ENCODE results near the gene CAMSAP1. TPM values are rescaled to one million over a fixed set of nuclear protein-coding genes. Genes with fewer than 3 reads are reported as not detected.

The CAMSAP1 gene
- total and polyA plus RNA-seq, 10 of the 15 experiments (the other 5 are each of a cell fraction or from before 2014, with no cell fraction given), result 1.4 to 24.7 (median 8.0) TPM

DNA sequence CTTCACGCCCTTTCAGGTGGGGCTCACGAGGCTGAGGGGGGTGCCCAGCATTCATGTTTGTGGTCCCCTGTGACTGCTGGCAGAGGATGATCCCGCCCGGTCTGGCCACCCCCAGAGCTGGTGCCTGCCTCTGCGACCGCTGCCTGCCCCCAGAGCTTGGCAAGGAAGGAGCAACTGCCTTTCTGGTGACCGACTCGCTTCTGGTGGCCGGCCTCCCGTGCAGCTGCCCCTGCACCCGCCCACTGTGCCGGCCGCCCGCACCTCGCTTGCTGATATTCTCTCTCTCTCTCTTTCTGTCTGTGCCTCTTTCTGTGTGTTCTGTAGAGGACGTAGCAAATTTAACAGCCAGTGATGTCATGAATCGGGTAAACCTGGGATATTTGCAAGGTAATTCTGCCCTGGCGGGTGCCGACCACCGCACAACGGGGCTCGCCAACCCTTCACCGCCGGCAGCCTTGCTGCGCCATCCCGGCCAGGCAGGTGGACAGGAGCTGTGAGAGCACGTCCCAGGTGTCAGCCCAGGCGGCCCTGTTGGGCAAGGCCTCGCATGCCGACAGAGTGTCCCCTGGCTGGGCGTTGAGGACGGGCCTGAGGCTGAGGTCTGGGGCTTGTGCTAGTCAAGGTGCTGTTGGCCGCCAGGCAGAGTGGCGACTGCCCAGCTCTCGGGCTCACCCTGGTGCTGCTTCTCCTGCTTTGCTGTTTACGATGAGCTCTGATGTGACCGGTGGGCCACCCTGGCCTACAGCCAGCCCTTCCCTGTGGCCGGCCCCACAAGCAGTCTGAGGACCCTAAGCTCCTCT is 119.4 kb downstream of the CAMSAP1 start:
- Histone ChIP-seq H3K4me1 (ENCODE audit: control insufficient read depth, insufficient read depth, low read length) (no peaks in the 10 kb centered on the region), H3K9ac (ENCODE audit: control insufficient read depth, insufficient read depth, low read length) (no peak overlapping the region), H3K36me3 (ENCODE audit: control insufficient read depth in 2 of 2, insufficient read depth in 2 of 2, low read length in 1 of 2) (no peaks in the 10 kb centered on the region), H3K27me3 (replicated peaks in 1 of 2; ENCODE audit: control insufficient read depth in 2 of 2, insufficient read depth in 2 of 2, low read length in 1 of 2) (no peaks in the 10 kb centered on the region), H4K20me1 (ENCODE audit: control insufficient read depth, insufficient read depth) (no peaks in the 10 kb centered on the region), H3K79me2 (ENCODE audit: control insufficient read depth, insufficient read depth, low read length) (no peaks in the 10 kb centered on the region), H2AFZ (ENCODE audit: control insufficient read depth, low read depth, low read length) (no peak overlapping the region), H3K4me2 (ENCODE audit: control insufficient read depth, insufficient read depth) (no peak overlapping the region), H3K9me3 (replicated peaks; ENCODE audit: control insufficient read depth, insufficient read depth, low read length) (no peaks in the 10 kb centered on the region), H3K4me3 (no peak overlapping the region), H3K27ac (ENCODE audit: control insufficient read depth, insufficient read depth) (no peak overlapping the region)
- ATAC-seq (no peak), DNase-seq (ENCODE audit: low read depth, low spot score) (no peak), FAIRE-seq (no peak)
- intact Hi-C loops (cut with micrococcal nuclease; ENCODE audit: unreplicated experiment) (no loop called here), in situ Hi-C loops (cut with MboI) (no loop called here)
- WGBS (ENCODE audit: insufficient coverage, insufficient replicate concordance, low lambda C conversion rate, missing lambda C conversion rate), result 49% methylated on average over 37 of the region's 38 CpGs
- CTCF ChIA-PET, result no interaction called here
- no TSS peak for BruUV-seq (replicated peaks)
- POLR2A ChIA-PET, result no interaction called here
- SMC1A ChIA-PET (ENCODE audit: uncharacterized antibody, unreplicated experiment), result no interaction called here
- RAD21 ChIA-PET (ENCODE audit: unreplicated experiment), result no interaction called here
- TF ChIP-seq, protein P1, sequence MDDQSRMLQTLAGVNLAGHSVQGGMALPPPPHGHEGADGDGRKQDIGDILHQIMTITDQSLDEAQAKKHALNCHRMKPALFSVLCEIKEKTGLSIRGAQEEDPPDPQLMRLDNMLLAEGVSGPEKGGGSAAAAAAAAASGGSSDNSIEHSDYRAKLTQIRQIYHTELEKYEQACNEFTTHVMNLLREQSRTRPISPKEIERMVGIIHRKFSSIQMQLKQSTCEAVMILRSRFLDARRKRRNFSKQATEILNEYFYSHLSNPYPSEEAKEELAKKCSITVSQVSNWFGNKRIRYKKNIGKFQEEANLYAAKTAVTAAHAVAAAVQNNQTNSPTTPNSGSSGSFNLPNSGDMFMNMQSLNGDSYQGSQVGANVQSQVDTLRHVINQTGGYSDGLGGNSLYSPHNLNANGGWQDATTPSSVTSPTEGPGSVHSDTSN (IDR thresholded peaks at IDR 0.05; ENCODE audit: insufficient replicate concordance, low read depth, low read length), result no peak
- TF ChIP-seq YY1 (IDR thresholded peaks at IDR 0.05; ENCODE audit: low read depth, low read length) (no peak), MEF2B (IDR thresholded peaks at IDR 0.05; ENCODE audit: partially characterized antibody, poor library complexity, severe bottlenecking) (no peak), JUND (IDR thresholded peaks at IDR 0.05; ENCODE audit: low read depth, low read length) (no peak)

DNA sequence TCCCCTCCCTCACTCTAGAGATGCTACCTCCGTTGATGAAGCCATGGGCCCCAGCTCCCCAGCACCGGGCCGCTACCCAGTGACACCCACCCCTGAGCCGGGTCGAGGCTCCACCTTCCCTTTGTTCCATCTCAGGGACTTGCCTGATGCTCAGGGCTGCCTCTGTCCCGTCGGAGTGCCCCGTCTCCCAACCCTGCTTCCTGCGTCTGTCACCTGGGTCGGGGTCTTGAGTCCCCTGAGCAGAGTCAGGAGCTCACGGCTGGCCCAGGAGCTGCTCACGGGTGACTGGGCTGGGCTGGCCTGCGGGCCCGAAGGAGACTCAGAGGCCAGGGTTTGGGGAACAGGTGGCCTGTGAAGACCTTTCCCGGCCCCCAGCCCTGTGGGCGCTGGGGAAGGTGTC is 120.0 kb downstream of the CAMSAP1 start:
- H3K9me3 ChIP-seq (replicated peaks; ENCODE audit: control insufficient read depth, insufficient read depth, low read length), result no peaks in the 10 kb centered on the region
- H3K79me2 ChIP-seq (ENCODE audit: control insufficient read depth, insufficient read depth, low read length), result no peaks in the 10 kb centered on the region
- intact Hi-C loops (cut with micrococcal nuclease; ENCODE audit: unreplicated experiment), result no loop called here
- H3K9ac ChIP-seq (ENCODE audit: control insufficient read depth, insufficient read depth, low read length), result no peak overlapping the region
- H3K4me1 ChIP-seq (ENCODE audit: control insufficient read depth, insufficient read depth, low read length), result no peaks in the 10 kb centered on the region
- H3K27me3 ChIP-seq (replicated peaks in 1 of 2; ENCODE audit: control insufficient read depth in 2 of 2, insufficient read depth in 2 of 2, low read length in 1 of 2), result no peaks in the 10 kb centered on the region
- ChIA-PET POLR2A (no interaction called here), SMC1A (ENCODE audit: uncharacterized antibody, unreplicated experiment) (no interaction called here), RAD21 (ENCODE audit: unreplicated experiment) (no interaction called here), CTCF (no interaction called here)
- no TSS peak for BruUV-seq (replicated peaks)
- H3K36me3 ChIP-seq (ENCODE audit: control insufficient read depth in 2 of 2, insufficient read depth in 2 of 2, low read length in 1 of 2), result no peaks in the 10 kb centered on the region
- no peaks in the 10 kb centered on the region for H4K20me1 ChIP-seq (ENCODE audit: control insufficient read depth, insufficient read depth)
- in situ Hi-C loops (cut with MboI), result no loop called here
- DNase-seq (ENCODE audit: low read depth, low spot score) (no peak), FAIRE-seq (no peak), ATAC-seq (no peak)
- no peak overlapping the region for H3K4me3 ChIP-seq
- 26% methylated on average over 16 of the region's 16 CpGs for WGBS (ENCODE audit: insufficient coverage, insufficient replicate concordance, low lambda C conversion rate, missing lambda C conversion rate)
- H2AFZ ChIP-seq (ENCODE audit: control insufficient read depth, low read depth, low read length), result no peak overlapping the region
- H3K4me2 ChIP-seq (ENCODE audit: control insufficient read depth, insufficient read depth), result no peak overlapping the region
- H3K27ac ChIP-seq (ENCODE audit: control insufficient read depth, insufficient read depth), result no peak overlapping the region
- TF ChIP-seq, protein P1 (IDR thresholded peaks at IDR 0.05; ENCODE audit: insufficient replicate concordance, low read depth, low read length), result no peak
- TF ChIP-seq SRF (IDR thresholded peaks at IDR 0.05; ENCODE audit: low read depth in 2 of 2, low read length in 2 of 2) (no peak), TCF7 (IDR thresholded peaks at IDR 0.05; ENCODE audit: borderline replicate concordance) (no peak), HCFC1 (IDR thresholded peaks at IDR 0.05; ENCODE audit: low read length) (no peak), ESRRA (IDR thresholded peaks at IDR 0.05; ENCODE audit: low read length) (no peak), NFXL1 (IDR thresholded peaks at IDR 0.05; ENCODE audit: borderline replicate concordance) (no peak), ZNF622 (IDR thresholded peaks at IDR 0.05) (no peak), SREBF1 (IDR thresholded peaks at IDR 0.05; ENCODE audit: low read length) (no peak), RFX5 (IDR thresholded peaks at IDR 0.05; ENCODE audit: low read depth, low read length) (no peak), SMC3 (IDR thresholded peaks at IDR 0.05; ENCODE audit: borderline replicate concordance, low read length) (no peak)
- TF ChIP-seq, protein P2, sequence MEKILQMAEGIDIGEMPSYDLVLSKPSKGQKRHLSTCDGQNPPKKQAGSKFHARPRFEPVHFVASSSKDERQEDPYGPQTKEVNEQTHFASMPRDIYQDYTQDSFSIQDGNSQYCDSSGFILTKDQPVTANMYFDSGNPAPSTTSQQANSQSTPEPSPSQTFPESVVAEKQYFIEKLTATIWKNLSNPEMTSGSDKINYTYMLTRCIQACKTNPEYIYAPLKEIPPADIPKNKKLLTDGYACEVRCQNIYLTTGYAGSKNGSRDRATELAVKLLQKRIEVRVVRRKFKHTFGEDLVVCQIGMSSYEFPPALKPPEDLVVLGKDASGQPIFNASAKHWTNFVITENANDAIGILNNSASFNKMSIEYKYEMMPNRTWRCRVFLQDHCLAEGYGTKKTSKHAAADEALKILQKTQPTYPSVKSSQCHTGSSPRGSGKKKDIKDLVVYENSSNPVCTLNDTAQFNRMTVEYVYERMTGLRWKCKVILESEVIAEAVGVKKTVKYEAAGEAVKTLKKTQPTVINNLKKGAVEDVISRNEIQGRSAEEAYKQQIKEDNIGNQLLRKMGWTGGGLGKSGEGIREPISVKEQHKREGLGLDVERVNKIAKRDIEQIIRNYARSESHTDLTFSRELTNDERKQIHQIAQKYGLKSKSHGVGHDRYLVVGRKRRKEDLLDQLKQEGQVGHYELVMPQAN (conservative IDR thresholded peaks at IDR 0.05), result no peak
